GM18861 (cell line): Measurements from ENCODE around the gene PITX2.
"Not testable (repeated sequence)": the region's sequence is repeated elsewhere in the genome, so short reads cannot be mapped to it uniquely, and the experiment has no call there.

ENCODE experiments used
- ATAC-seq: cut with Tn5 transposase; IDR thresholded peaks from one replicate; pipeline ENCODE4 v1.9.1; 2021; ENCODE audit not compliant: unreplicated experiment

Gene PITX2

GRCh38 chr4:110612631-110613269 is 10.1 kb downstream of the PITX2 start:
- ATAC-seq: no peak

GRCh38 chr4:110611968-110612447 is 10.9 kb downstream of the PITX2 start:
- ATAC-seq: no peak

- peak; percentile 83 for ATAC-seq
Observed at GRCh38 chr4:110610940-110611831, 11.7 kb downstream of the PITX2 start.

- ATAC-seq: no peak
Observed at GRCh38 chr4:110610620-110610939, 12.3 kb downstream of the PITX2 start.

GRCh38 chr4:110609044-110609750 is 13.7 kb downstream of the PITX2 start:
- ATAC-seq: no peak

GRCh38 chr4:110605077-110605476 is 17.8 kb downstream of the PITX2 start:
- ATAC-seq: peak; percentile 64

- ATAC-seq: no peak
Observed at GRCh38 chr4:110602061-110602460, 20.8 kb downstream of the PITX2 start.

- ATAC-seq: no peak
Observed at GRCh38 chr4:110597582-110597981, 25.3 kb downstream of the PITX2 start.

- ATAC-seq: no peak
Observed at GRCh38 chr4:110596431-110596830, 26.4 kb downstream of the PITX2 start.

GRCh38 chr4:110595583-110595982 is 27.3 kb downstream of the PITX2 start:
- peak; percentile 47 for ATAC-seq

- no peak for ATAC-seq
Observed at GRCh38 chr4:110589297-110589696, 33.6 kb downstream of the PITX2 start.

- ATAC-seq: no peak
Observed at GRCh38 chr4:110587666-110588285, 35.1 kb downstream of the PITX2 start.

GRCh38 chr4:110586131-110586850 is 36.6 kb downstream of the PITX2 start:
- ATAC-seq: no peak

- not testable (repeated sequence) for ATAC-seq
Observed at GRCh38 chr4:110576696-110577095, 46.2 kb downstream of the PITX2 start.
